ENCODE measurements around the gene NF1.

- TF ChIP-seq CTCF (IDR thresholded peaks at IDR 0.05) (no peak), POLR2A (IDR thresholded peaks at IDR 0.05) (no peak)
Measured at GRCh38 chr17:31394544-31394943, 299.8 kb downstream of the NF1 start.

All from heart left ventricle (tissue), 13 donors.